GM19025 (cell line): Measurements from ENCODE around the gene SMDT1.
"Not testable (repeated sequence)": the region's sequence is repeated elsewhere in the genome, so short reads cannot be mapped to it uniquely, and the experiment has no call there.

ENCODE experiments used
- ATAC-seq: cut with Tn5 transposase; IDR thresholded peaks from one replicate; pipeline ENCODE4 v1.9.1; 2021; ENCODE audit warnings: mild to moderate bottlenecking, low read depth, moderate library complexity; ENCODE audit not compliant: unreplicated experiment

SMDT1 gene

GRCh38 chr22:42070517-42071422 is 8.7 kb upstream of the SMDT1 start, which contains the start of gene NAGA:
NAGA (minus strand) TSS chr22:42070812; CDS start chr22:42070297, 515 bp downstream.
- ATAC-seq, result peak; percentile 93

- ATAC-seq, result not testable (repeated sequence)
These were observed 8.0 kb upstream of the SMDT1 start for GRCh38 chr22:42071508-42071907.

- no peak for ATAC-seq
These were observed 6.7 kb upstream of the SMDT1 start for GRCh38 chr22:42072606-42073330.

- ATAC-seq, result no peak
These were observed 5.9 kb upstream of the SMDT1 start for GRCh38 chr22:42073621-42074041.

- ATAC-seq, result no peak
These were observed 5.2 kb upstream of the SMDT1 start, which contains the start of gene PHETA2 for GRCh38 chr22:42074132-42074811. PHETA2 (plus strand) TSS chr22:42074248; CDS start chr22:42077294, 3,046 bp downstream.

- ATAC-seq, result no peak
These were observed 4.4 kb upstream of the SMDT1 start for GRCh38 chr22:42074846-42075676.

GRCh38 chr22:42076764-42077485 is 2.6 kb upstream of the SMDT1 start:
- no peak for ATAC-seq

- no peak for ATAC-seq
These were observed 1.9 kb upstream of the SMDT1 start for GRCh38 chr22:42077486-42078125.

- ATAC-seq, result peak; percentile 7
These were observed 806 bp upstream of the SMDT1 start for GRCh38 chr22:42078469-42079318.

- no peak for ATAC-seq
These were observed 787 bp downstream of the SMDT1 start for GRCh38 chr22:42080287-42080686.

GRCh38 chr22:42083119-42083518 is 3.6 kb downstream of the SMDT1 start:
- no peak for ATAC-seq

GRCh38 chr22:42084874-42085273 is 5.4 kb downstream of the SMDT1 start:
- ATAC-seq, result no peak

- ATAC-seq, result no peak
These were observed 6.6 kb downstream of the SMDT1 start for GRCh38 chr22:42086051-42086450.

- peak; percentile 94 for ATAC-seq
These were observed 11.3 kb downstream of the SMDT1 start, which contains the start of gene NDUFA6 for GRCh38 chr22:42090596-42091454. NDUFA6 (minus strand) TSS chr22:42090772; CDS start chr22:42090744, 28 bp downstream.

- no peak for ATAC-seq
These were observed 11.9 kb downstream of the SMDT1 start for GRCh38 chr22:42091455-42091782.

GRCh38 chr22:42101199-42101598 is 21.7 kb downstream of the SMDT1 start:
- ATAC-seq, result no peak

GRCh38 chr22:42104332-42104860 is 24.9 kb downstream of the SMDT1 start:
- ATAC-seq, result not testable (repeated sequence)
